Gastrocnemius medialis (tissue), 4 donors: ENCODE data around the gene MNAT1. TPM values are rescaled to one million over a fixed set of nuclear protein-coding genes. Genes with fewer than 3 reads are reported as not detected.

ENCODE experiments used
- ATAC-seq, 2 donors: fragments of 150-250 bp; one replicate each; pipeline ENCODE4 v1.9.1; 2016
- DNase-seq, 2 donors: peaks; one replicate each; pipeline ENCODE4 v3.0.0-alpha.2; 2019
- H3K27ac ChIP-seq, 4 donors: fragments of 200-600 bp; sonication (generic); 1 replicate in 1 of 4; 2 replicates in 3 of 4; pipeline ENCODE4 v1.5.1; 2016 to 2018; ENCODE audit warnings: mild to moderate bottlenecking in 2 of 4, moderate library complexity in 1 of 4
- H3K27me3 ChIP-seq, 3 donors: fragments of 200-600 bp; sonication (generic) in 2 of 3; 1 replicate in 1 of 3; 2 replicates in 2 of 3; pipeline versions ENCODE4 v1.5.1 to v1.6.0; 2016 to 2019; ENCODE audit warnings: mild to moderate bottlenecking in 1 of 3, moderate library complexity in 1 of 3
- H3K36me3 ChIP-seq, 2 donors: fragments of 200-600 bp; sonication (generic) in 1 of 2; one replicate each; pipeline ENCODE4 v1.5.1; 2017 to 2018
- H3K4me1 ChIP-seq, 2 donors: fragments of 200-600 bp; sonication (generic) in 1 of 2; one replicate each; pipeline ENCODE4 v1.5.1; 2016 to 2017; ENCODE audit warnings: mild to moderate bottlenecking in 2 of 2
- H3K4me3 ChIP-seq, 4 donors: fragments of 200-600 bp; sonication (generic) in 3 of 4; 1 replicate in 1 of 4; 2 replicates in 3 of 4; pipeline ENCODE4 v1.5.1; 2016 to 2019; ENCODE audit warnings: mild to moderate bottlenecking in 2 of 4
- H3K9me3 ChIP-seq, 3 donors: fragments of 200-600 bp; sonication (generic) in 2 of 3; 1 replicate in 1 of 3; 2 replicates in 2 of 3; pipeline ENCODE4 v1.5.1; 2016 to 2019
- POLR2A ChIP-seq, 2 donors: fragments of 450-650 bp; IDR thresholded peaks; one replicate each; pipeline ENCODE4 v1.6.1; 2017; ENCODE audit warnings: antibody characterized with exemption in 2 of 2, mild to moderate bottlenecking in 2 of 2, moderate library complexity in 2 of 2
- in situ Hi-C, 4 donors: fragments of 200-750 bp; cut with MboI; loops; one replicate each; pipeline versions ENCODE4 v1.15.0 to v1.8.0; 2017; ENCODE audit warnings: low sequenced_read_pairs in 4 of 4
- intact Hi-C: fragments of 100-400 bp; cut with DNase I; formaldehyde crosslinking; loops from one replicate; pipeline ENCODE4 v1.15.1; 2023; ENCODE audit warnings: low total_unique reads
- total RNA-seq, 4 donors: library from RNA; depleted of rRNA; stranded (reverse); fragments of >200 nt; gene quantifications; one replicate each; pipeline versions ENCODE4 v1.1.0 to v1.2.3, GENCODE V29; 2016
- TF ChIP-seq, protein P1 (sequence below), 5 experiments: fragments of 450-650 bp in 3 of 5; fragments of 200-600 bp in 2 of 5; sonication (generic) in 2 of 5; IDR thresholded peaks in 4 of 5; conservative IDR thresholded peaks in 1 of 5; 1 replicate in 4 of 5; 2 replicates in 1 of 5; pipeline ENCODE4 v1.5.1; 2016 to 2019; ENCODE audit warnings: antibody characterized with exemption in 5 of 5, mild to moderate bottlenecking in 3 of 5, moderate library complexity in 3 of 5

Gene MNAT1
- total RNA-seq, 4 donors from 2014 or later, result 50.1 to 69.2 (median 62.0) TPM

DNA sequence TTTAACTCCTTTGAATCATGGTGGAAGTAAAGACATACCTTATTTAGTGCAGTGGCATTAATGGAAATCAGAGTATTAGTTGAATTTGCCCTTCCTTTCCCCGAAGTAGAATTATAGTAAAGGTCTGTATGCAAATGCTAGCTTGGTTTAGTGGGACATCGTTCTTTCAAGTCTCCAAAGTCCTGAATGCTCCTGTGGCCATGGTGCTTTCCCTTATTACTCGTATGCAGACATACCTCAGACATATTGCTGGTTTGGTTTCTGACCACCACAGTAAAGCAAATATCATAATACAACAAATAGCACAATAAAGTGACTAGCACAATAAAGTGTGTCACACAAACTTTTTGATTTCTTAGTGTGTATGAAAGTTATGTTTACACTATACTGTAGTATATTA is 52.3 kb downstream of the MNAT1 start:
- Histone ChIP-seq H3K27me3 (no peaks in the 10 kb centered on the region), H3K36me3 (peaks cover 0 to 10% of the 10 kb centered on the region in 2 donors), H3K27ac (no peak overlapping the region), H3K4me3 (no peak overlapping the region), H3K4me1 (peaks cover 23 to 24% of the 10 kb centered on the region in 2 donors), H3K9me3 (no peaks in the 10 kb centered on the region)
- TF ChIP-seq, protein P1, sequence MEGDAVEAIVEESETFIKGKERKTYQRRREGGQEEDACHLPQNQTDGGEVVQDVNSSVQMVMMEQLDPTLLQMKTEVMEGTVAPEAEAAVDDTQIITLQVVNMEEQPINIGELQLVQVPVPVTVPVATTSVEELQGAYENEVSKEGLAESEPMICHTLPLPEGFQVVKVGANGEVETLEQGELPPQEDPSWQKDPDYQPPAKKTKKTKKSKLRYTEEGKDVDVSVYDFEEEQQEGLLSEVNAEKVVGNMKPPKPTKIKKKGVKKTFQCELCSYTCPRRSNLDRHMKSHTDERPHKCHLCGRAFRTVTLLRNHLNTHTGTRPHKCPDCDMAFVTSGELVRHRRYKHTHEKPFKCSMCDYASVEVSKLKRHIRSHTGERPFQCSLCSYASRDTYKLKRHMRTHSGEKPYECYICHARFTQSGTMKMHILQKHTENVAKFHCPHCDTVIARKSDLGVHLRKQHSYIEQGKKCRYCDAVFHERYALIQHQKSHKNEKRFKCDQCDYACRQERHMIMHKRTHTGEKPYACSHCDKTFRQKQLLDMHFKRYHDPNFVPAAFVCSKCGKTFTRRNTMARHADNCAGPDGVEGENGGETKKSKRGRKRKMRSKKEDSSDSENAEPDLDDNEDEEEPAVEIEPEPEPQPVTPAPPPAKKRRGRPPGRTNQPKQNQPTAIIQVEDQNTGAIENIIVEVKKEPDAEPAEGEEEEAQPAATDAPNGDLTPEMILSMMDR (IDR thresholded peaks at IDR 0.05 in 4 of 5, conservative IDR thresholded peaks at IDR 0.05 in 1 of 5), result no peak
- no peak for TF ChIP-seq POLR2A (IDR thresholded peaks at IDR 0.05)
- intact Hi-C loops, result no loop called here
- ATAC-seq (no peak), DNase-seq (no peak)
- in situ Hi-C loops, result no loop called here

DNA sequence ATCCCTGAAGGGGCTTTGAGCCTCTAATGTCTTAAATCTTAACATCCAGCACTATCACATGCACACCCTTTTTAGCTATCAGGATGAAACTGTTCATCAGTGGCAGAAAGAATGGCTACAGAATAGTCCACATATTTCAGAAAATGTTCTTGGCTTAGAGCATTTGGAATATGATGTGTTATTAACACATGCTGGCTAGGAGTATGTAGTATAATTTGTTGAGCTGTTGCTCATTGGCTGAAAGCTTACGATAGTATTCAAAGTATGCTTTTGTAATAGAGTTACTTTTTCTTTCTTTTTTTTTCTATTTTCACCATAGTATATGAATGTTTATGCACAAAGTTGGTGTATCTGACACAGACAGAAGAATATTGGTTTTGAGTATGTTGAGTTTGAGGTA is 55.1 kb downstream of the MNAT1 start:
- in situ Hi-C loops, result no loop called here
- intact Hi-C loops, result no loop called here

DNA sequence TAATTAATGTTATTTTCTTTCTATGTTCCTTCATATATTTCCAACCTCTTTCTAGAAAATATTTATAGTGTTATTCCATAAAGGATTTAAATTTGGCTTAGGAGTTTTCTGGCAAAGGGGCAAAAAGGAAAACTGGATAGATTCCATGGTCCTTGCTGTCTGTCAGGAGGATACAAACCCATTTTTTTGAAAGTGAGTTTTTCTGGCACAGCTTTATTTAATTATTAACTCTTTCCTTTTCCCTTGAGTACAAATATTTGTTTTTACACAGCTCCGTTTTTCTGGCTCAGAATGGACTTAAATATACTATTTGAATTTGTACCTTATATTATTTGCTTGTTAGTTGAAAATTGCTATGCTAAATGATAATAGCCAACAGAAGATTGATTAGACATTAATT is 56.3 kb downstream of the MNAT1 start:
- H3K27me3 ChIP-seq, result no peaks in the 10 kb centered on the region

More for the DNA sequence above, 55.1 kb downstream of the MNAT1 start:
- H3K27me3 ChIP-seq, result no peaks in the 10 kb centered on the region
- peaks cover 0 to 10% of the 10 kb centered on the region in 2 donors for H3K36me3 ChIP-seq
- H3K27ac ChIP-seq, result no peak overlapping the region
- TF ChIP-seq, protein P1 (IDR thresholded peaks at IDR 0.05 in 4 of 5, conservative IDR thresholded peaks at IDR 0.05 in 1 of 5), result no peak
- DNase-seq (no peak), ATAC-seq (no peak)
- no peak overlapping the region for H3K4me3 ChIP-seq
- no peaks in the 10 kb centered on the region for H3K9me3 ChIP-seq
- peaks cover 5 to 14% of the 10 kb centered on the region in 2 donors for H3K4me1 ChIP-seq

DNA sequence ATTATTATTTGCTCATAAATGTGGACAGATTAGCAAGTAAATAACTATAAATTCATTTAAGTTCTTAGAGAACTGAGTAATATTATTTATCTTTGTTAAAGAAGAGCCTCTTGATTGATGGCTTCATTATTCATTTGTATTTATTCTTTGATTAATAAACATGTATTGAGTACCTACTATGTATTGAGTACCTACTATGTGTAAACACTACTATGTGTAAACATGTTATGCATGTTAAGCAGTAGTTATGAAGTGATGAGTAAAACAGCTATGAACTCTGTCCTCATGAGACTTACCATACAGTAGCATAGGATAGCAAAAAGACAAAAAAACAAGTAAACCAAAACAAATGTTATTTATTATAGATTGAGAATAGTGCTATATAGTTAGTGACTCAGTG is 61.9 kb downstream of the MNAT1 start:
- intact Hi-C loops, result no loop called here
- H3K27ac ChIP-seq, result no peak overlapping the region
- in situ Hi-C loops, result no loop called here

More for the DNA sequence above, 56.3 kb downstream of the MNAT1 start:
- no peak overlapping the region for H3K27ac ChIP-seq
- intact Hi-C loops (no loop called here), in situ Hi-C loops (no loop called here)
- DNase-seq, result no peak
- peaks cover 0 to 10% of the 10 kb centered on the region in 2 donors for H3K36me3 ChIP-seq
- peaks cover 0 to 14% of the 10 kb centered on the region in 2 donors for H3K4me1 ChIP-seq
- H3K4me3 ChIP-seq, result no peak overlapping the region
- ATAC-seq, result no peak
- H3K9me3 ChIP-seq, result no peaks in the 10 kb centered on the region
- no peak for TF ChIP-seq POLR2A (IDR thresholded peaks at IDR 0.05)
- TF ChIP-seq, protein P1 (IDR thresholded peaks at IDR 0.05 in 4 of 5, conservative IDR thresholded peaks at IDR 0.05 in 1 of 5), result no peak

More for the DNA sequence above, 61.9 kb downstream of the MNAT1 start:
- TF ChIP-seq, protein P1 (IDR thresholded peaks at IDR 0.05 in 4 of 5, conservative IDR thresholded peaks at IDR 0.05 in 1 of 5), result no peak
- no peak for TF ChIP-seq POLR2A (IDR thresholded peaks at IDR 0.05)
- Histone ChIP-seq H3K27me3 (no peaks in the 10 kb centered on the region), H3K9me3 (no peaks in the 10 kb centered on the region), H3K4me1 (peaks cover 0 to 8% of the 10 kb centered on the region in 2 donors), H3K4me3 (no peak overlapping the region), H3K36me3 (peaks cover 0 to 8% of the 10 kb centered on the region in 2 donors)
- DNase-seq, result no peak
- no peak for ATAC-seq
